Testis (tissue), 3 donors: ENCODE results near the gene STAT3. TPM values are rescaled to one million over a fixed set of nuclear protein-coding genes. Genes with fewer than 3 reads are reported as not detected.

Experiments
- DNase-seq: peaks from one replicate; pipeline ENCODE4 v3.0.0-alpha.2; 2019
- H3K27ac ChIP-seq, 2 donors: fragments of 200-600 bp; sonication (generic); one replicate each; pipeline ENCODE4 v1.5.1; 2019
- H3K27me3 ChIP-seq: fragments of 200-600 bp; sonication (generic); one replicate; pipeline ENCODE4 v1.5.1; 2019
- H3K36me3 ChIP-seq: fragments of 200-600 bp; sonication (generic); one replicate; pipeline ENCODE4 v1.5.1; 2017; ENCODE audit warnings: low read depth; ENCODE audit errors: missing control alignments
- H3K4me1 ChIP-seq: fragments of 200-600 bp; sonication (generic); one replicate; pipeline ENCODE4 v1.5.1; 2019
- H3K4me3 ChIP-seq, 2 donors: fragments of 200-600 bp; sonication (generic); one replicate each; pipeline ENCODE4 v1.5.1; 2017 to 2019
- H3K9me3 ChIP-seq: fragments of 200-600 bp; sonication (generic); one replicate; pipeline ENCODE4 v1.5.1; 2017
- CTCF ChIP-seq, 3 experiments: fragments of 450-650 bp in 2 of 3; fragments of 200-600 bp in 1 of 3; sonication (generic) in 1 of 3; IDR thresholded peaks; one replicate each; pipeline ENCODE4 v1.5.1; 2016 to 2019; ENCODE audit warnings: antibody characterized with exemption in 3 of 3, mild to moderate bottlenecking in 2 of 3, moderate library complexity in 1 of 3
- POLR2A ChIP-seq: fragments of 450-650 bp; IDR thresholded peaks from one replicate; pipeline ENCODE4 v1.6.1; 2017; ENCODE audit warnings: antibody characterized with exemption, mild to moderate bottlenecking, moderate library complexity
- WGBS, 2 donors: methylation state at CpG; one replicate each; pipeline ENCODE4 v1.1.5; 2018; 5-methylcytosine and 5-hydroxymethylcytosine counted together
- intact Hi-C: fragments of 100-400 bp; cut with DNase I; formaldehyde crosslinking; loops from one replicate; pipeline ENCODE4 v1.15.1; 2023; ENCODE audit warnings: low total_unique reads
- polyA plus RNA-seq: library from polyadenylated mRNA; stranded (reverse); fragments of 350-450 nt; fragmentation: Illumina TruSeq; extraction: RNeasy Lipid Tissue Mini Kit (QIAGEN cat#74804); gene quantifications from one replicate; pipeline ENCODE4 v1.2.3, GENCODE V29; 2014; ENCODE audit warnings: low read depth, low replicate concordance; ENCODE audit not compliant: insufficient read depth
- total RNA-seq, 2 donors: library from RNA; depleted of rRNA; stranded (reverse); fragments of >200 nt; gene quantifications; one replicate each; pipeline ENCODE4 v1.2.3, GENCODE V29; 2016

Gene STAT3
- total and polyA plus RNA-seq, 3 donors from 2014 or later, result 69.5 to 117 (median 107) TPM

GRCh38 chr17:42405963-42406495 lies 17.8 kb upstream of the STAT3 start:
- Histone ChIP-seq H3K27ac (peak overlapping the region in 1 of 2 donors; percentile 71), H3K4me1 (peaks cover 42% of the 10 kb centered on the region), H3K36me3 (no peaks in the 10 kb centered on the region), H3K27me3 (no peaks in the 10 kb centered on the region), H3K9me3 (no peaks in the 10 kb centered on the region), H3K4me3 (no peak overlapping the region)
- WGBS, 2 donors, result 14 to 35% methylated on average over 20 to 26 of the region's 26 CpGs
- TF ChIP-seq CTCF (IDR thresholded peaks at IDR 0.05), result peak; percentile 79 to 90 (median 81)
- TF ChIP-seq POLR2A, result no peak
- peak; percentile 90 for DNase-seq
- intact Hi-C loops, result loop anchor here (5.0 kb wide), 1 partner anchor 84 kb away; no protein-coding TSS in a partner anchor

DNA sequence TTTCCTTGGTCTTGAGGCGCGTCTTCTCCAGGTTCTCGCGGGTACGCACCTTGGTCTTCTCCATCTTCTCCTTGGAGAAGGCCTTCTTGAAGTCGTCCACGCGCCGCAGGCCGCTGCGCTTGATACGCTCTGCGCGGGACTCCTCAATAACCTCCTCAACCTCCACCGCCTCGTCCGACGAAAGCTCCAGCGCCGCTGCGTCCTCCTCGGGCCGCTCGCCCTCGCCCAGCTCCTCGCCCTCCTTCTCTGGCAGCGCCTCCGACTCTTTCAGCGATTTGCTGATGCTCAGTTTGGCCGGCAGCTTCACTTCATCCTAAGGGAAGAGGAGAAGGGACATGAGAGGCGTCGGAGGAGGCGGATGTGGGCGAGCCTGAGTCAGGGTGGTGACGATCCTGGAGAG lies 16.8 kb upstream of the STAT3 start:
- intact Hi-C loops, result loop anchor here (5.0 kb wide), 1 partner anchor 83 kb away; no protein-coding TSS in a partner anchor
- H3K27me3 ChIP-seq, result no peaks in the 10 kb centered on the region
- H3K36me3 ChIP-seq, result no peaks in the 10 kb centered on the region
- 62 to 71% methylated on average over 35 of the region's 35 CpGs for WGBS, 2 donors
- no peak for TF ChIP-seq CTCF (IDR thresholded peaks at IDR 0.05)
- TF ChIP-seq POLR2A, result no peak
- H3K4me1 ChIP-seq, result peaks cover 35% of the 10 kb centered on the region
- no peak overlapping the region for H3K27ac ChIP-seq
- H3K9me3 ChIP-seq, result no peaks in the 10 kb centered on the region
- H3K4me3 ChIP-seq, result peak overlapping the region; percentile 12 to 31
- DNase-seq, result no peak

DNA sequence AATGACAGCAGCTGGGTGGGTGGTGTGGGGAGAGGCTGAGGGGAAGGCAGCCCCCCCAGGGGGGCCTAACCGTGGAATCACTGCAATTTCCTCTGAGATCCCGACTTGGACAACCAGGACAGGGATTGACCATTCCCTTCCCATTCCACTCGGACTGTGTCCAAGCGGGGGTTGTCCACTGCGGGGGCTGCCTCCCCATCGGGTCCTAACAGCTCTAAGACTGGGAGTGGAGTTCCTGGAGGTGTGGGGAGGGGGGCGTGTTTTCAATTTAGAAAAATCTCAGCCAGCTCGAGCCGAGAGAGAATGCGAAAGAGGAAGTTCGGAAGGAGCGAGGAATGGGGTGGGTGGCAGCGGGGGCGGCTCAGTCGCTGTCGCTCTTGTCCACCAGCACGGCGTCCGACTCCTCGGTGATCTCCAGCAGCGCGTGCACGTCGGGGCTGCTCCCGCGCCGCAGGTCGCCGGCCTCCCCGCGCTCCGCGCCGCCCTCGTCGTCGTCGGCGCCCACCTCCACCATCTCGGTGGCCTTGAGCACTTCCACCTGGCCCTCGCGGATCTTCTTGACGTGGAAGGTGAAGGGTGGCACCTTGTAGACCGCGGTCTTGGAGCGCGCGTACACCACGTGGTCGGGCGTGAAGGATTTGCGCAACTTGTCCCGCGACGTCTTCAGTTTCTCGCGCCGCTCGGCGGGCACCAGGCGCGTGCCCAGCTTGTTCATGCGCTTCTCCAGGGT lies 16.2 kb upstream of the STAT3 start:
- Histone ChIP-seq H3K4me1 (peaks cover 29% of the 10 kb centered on the region), H3K4me3 (peak overlapping the region; percentile 12 to 31), H3K27ac (no peak overlapping the region), H3K27me3 (no peaks in the 10 kb centered on the region), H3K9me3 (no peaks in the 10 kb centered on the region), H3K36me3 (no peaks in the 10 kb centered on the region)
- 67 to 75% methylated on average over 59 to 63 of the region's 63 CpGs for WGBS, 2 donors
- no peak for DNase-seq
- TF ChIP-seq POLR2A (no peak), CTCF (IDR thresholded peaks at IDR 0.05) (no peak)
- intact Hi-C loops, result loop anchor here (5.0 kb wide), 1 partner anchor 82 kb away; no protein-coding TSS in a partner anchor

DNA sequence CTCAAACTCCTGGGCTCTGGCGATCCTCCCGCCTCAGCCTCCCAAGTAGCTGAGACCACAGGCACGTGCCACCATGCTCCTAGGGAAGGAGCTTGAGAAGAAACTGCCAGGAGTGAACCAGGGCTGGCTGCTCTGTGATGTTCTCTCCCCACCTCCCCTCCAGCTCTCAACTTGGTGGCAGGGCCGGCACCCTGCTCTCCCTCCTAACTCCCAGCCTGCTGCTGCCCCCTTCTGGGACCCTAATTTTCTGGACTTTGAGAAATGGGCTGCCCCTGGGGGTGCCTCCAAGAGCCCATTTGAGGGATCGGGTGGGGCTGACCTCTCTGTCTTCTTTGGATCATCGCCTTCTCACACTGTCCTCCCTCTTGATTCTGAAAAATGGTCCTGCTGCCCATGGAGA lies 14.9 kb upstream of the STAT3 start:
- no peaks in the 10 kb centered on the region for H3K36me3 ChIP-seq
- H3K27me3 ChIP-seq, result no peaks in the 10 kb centered on the region
- intact Hi-C loops, result no loop called here
- WGBS, 2 donors, result 80 to 81% methylated on average over 6 of the region's 6 CpGs
- no peak for DNase-seq
- no peak overlapping the region for H3K27ac ChIP-seq
- no peak overlapping the region for H3K4me3 ChIP-seq
- H3K9me3 ChIP-seq, result no peaks in the 10 kb centered on the region
- TF ChIP-seq CTCF (IDR thresholded peaks at IDR 0.05) (no peak), POLR2A (no peak)
- H3K4me1 ChIP-seq, result peaks cover 22% of the 10 kb centered on the region
